HG02938 (cell line): ENCODE measurements around the gene DOCK11.
"Not testable (repeated sequence)": the region's sequence is repeated elsewhere in the genome, so short reads cannot be mapped to it uniquely, and the experiment has no call there.

Experiments used
- ATAC-seq: cut with Tn5 transposase; IDR thresholded peaks from one replicate; pipeline ENCODE4 v1.9.1; 2021; ENCODE audit warnings: mild to moderate bottlenecking, moderate library complexity; ENCODE audit not compliant: unreplicated experiment

DOCK11 gene

DNA sequence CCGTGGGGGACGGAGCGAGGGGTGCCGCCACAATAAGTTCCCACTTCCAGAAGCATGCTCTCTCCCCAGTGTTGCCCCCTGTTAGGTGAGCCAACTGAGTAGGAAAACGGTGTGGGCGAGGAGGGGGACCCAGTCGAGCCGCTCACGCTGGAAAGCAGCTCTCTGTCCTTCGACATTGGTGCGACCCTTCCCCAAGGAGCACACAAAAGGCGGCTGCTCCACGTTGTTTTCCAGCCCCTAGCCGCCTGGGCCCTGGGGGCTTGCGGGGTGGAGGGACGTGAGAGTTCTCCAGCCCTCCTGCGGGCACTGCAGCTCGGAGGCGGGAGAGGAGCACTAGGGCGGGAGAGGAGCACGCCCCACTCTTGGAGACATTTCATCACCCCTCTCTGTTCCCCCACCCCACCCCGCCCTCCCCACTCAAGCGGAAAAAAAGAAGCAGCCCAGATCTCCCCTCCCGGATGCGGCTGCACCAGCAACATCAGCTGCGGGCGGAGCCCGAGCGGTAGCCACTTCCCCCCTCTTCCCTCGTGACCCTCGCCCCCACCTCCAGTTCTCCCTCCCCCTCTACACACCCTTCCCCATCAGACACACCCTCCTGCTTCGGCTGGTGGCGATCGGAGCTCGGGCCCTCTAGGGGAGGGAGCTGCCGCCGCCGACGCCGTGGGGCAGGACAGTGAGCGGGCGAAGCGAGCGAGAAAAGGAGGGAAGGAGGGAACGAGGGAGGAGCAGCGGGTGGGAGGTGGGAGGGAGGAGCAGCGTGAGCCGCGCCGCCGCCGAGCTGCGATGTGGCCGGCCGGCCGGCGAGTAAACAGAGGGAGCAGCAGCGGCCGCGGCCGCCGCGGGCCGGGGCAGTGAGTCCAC is at the start of gene DOCK11:
Gene DOCK11, plus strand, starts transcription at position 755 of the 861 bp plus-strand sequence. CDS start 157 bp downstream, outside the sequence.
- peak; percentile 54 for ATAC-seq

DNA sequence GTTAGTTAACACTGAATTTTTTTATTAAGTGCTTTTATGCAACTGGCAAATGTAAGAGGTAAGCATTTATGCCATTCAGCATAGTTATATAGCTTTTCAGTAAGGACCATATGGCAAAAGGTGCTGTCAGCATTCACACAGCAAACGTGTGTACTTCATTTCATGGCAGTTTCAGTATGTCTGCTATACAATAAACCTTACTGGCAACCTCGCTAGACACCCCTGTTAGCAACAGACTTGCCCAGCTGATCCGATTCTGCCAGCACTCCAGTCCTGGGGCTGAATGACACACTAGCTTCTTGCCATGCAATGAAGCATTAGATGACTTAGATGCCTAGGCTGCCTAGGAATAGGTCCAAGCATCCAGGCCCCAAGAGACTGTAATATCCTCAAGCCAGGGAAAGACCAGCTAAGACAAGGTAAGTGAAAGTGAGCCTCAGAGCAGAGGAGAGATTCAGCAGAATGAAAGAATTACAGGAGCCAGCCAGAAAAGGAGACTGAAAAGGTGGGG is 47.3 kb upstream of the DOCK11 start:
- ATAC-seq = no peak

DNA sequence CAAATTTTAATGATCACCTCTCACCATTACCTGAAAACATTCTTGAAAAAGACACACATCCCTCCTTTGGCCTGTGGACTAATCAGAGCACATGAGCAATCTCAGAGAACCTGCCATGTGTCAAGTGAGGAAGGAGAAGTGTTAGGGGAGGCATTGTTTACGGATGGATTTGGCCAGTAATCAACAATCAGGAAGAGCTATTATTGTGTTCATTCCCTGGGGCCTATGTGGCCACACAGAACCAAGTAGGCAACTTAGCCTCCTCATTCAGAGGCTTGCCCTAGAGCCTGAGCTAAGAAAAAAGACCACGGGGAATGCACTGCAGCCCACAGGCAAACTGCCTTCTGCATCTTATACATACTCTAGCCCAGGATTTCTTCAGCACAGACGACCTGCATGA is 40.6 kb upstream of the DOCK11 start:
- no peak for ATAC-seq

DNA sequence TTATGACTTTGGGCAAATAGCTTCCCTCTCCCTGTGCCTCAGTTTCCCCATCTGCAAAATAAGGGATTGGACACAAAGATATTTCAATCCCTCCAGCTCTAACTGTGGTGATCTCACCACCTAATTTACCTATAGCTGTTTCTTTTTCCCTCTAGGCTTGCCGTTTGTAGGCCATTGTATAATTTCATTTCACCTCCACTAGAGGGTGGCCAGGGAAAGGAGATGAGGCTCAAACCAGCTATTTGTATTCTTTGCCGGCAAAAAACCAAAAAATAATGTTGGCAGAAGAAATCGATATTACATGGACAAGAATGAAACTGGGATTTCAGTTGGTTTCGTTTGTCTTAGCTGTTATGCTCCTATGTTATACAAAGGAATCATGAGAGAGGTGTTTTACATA is 36.1 kb upstream of the DOCK11 start:
- no peak for ATAC-seq

DNA sequence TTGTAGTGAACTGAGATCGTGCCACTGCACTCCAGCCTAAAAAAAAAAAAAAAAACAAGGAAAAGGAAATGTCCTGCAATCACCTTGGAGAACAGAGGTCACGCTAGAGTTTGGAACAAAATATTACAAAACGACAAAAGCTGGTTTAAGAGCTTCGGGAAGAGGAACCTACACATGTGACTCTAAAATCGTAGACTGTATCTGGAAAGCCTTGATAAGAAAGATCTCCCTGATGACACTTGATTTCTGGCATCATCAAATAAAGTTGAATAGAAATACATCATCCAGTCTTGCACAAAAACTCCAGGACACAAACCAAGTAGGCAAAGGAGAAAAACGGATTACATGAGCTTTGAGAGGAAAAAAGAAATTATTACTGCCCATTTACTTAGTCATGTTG is 31.1 kb upstream of the DOCK11 start:
- no peak for ATAC-seq

DNA sequence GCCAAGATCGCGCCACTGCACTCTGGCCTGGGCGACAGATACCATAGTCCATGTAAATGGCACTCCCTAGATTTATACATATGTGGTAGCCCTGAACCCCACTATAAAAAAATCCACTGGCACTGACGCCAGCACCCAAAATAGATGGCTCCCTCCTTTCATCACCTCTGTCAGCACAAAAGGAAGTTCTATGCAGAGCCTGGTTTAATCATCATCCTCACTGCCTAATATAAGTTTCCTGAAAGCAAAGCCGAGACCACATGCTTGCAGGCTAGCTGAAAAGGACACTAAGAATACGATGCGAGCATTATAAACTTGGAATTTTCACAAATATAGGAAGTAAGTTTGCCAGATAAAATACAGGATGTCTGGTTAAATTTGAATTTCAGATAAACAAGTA is 27.5 kb upstream of the DOCK11 start:
- no peak for ATAC-seq

DNA sequence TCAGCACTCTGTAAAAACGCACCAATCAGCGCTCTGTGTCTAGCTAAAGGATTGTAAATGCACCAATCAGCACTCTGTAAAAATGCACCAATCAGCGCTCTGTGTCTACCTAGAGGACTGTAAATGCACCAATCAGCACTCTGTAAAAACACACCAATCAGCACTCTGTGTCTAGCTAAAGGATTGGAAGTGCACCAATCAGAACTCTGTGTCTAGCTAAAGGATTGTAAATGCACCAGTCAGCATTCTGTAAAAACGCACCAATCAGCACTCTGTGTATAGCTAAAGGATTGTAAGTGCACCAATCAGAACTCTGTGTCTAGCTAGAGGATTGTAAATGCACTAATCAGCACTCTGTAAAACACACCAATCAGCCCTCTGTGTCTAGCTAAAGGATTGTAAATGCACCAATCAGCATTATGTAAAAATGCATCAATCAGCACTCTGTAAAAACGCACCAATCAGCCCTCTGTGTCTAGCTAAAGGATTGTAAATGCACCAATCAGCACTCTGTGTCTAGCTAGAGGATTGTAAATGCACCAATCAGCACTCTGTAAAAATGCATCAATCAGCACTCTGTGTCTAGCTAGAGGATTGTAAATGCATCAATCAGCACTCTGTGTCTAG is 24.8 kb upstream of the DOCK11 start:
- not testable (repeated sequence) for ATAC-seq

DNA sequence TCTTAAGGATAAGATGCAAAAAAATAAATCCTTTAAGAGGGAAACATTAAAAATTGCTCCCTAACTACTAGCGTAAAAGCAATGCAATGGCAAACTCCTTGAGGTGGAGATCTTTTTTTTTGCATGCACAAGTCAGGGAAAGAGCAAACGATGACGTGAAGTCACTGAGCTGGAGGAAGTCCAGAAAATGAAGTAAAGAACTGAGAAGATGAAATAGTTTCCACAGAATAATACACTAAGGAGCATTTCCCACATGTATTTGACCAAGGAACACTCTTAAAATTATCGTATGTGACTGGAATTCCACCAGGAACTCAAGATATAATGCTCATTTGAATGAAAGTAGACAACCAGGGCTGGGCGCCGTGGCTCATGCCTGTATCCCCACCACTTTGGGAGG is 21.0 kb upstream of the DOCK11 start:
- no peak for ATAC-seq

DNA sequence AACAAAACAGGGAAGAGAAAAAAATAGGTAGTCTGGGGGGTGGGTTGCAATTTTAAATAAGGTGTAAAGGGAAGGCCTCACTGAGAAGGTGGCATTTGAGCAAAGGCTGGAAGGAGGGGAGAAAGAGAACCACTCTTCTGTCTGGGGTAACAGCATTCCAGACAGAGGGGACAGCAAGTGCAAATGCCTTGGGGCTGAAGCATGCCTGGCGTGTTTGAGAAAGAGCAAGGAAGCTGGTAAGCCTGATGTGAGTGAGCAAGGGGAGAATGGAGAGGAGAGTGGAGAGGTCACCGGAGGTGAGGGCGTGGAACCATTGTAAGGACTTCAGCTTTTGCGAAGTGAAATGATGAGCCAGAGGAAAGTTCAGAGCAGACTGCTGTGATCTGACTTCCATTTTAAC is 19.7 kb upstream of the DOCK11 start:
- no peak for ATAC-seq

DNA sequence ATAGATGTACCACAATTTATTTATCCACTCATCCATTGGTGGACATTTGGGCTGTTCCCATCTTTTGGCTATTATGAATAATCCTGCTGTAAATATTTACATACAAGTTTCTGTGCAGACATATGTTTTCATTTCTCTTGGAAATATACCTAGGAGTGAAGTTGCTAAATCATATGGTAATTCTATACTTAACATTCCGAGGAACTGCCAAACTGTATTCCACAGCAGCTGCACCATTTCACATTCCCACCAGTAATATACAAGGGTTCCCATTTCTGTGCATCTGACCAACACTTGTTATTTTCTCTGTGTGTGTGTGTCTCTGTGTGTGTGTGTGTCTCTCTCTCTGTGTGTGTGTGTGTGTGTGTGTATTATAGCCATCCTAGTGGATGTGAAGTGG is 15.4 kb upstream of the DOCK11 start:
- ATAC-seq = no peak

DNA sequence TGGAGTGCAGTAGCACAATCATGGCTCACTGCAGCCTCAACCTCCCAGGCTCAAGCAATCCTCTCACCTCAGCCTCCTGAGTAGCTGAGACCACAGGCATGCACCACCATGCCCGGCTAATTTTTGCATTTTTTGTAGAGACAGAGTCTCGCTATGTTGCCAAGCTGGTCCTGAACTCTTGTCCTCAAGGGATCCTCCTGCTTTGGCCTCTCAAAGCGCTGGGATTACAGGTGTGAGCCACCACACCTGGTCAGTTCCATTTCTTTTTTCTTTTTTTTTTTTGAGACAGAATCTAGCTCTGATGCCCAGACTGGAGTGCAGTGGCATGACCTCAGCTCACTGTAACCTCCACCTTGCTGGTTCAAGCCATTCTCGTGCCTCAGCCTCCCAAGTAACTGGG is 13.2 kb upstream of the DOCK11 start:
- ATAC-seq = not testable (repeated sequence)

DNA sequence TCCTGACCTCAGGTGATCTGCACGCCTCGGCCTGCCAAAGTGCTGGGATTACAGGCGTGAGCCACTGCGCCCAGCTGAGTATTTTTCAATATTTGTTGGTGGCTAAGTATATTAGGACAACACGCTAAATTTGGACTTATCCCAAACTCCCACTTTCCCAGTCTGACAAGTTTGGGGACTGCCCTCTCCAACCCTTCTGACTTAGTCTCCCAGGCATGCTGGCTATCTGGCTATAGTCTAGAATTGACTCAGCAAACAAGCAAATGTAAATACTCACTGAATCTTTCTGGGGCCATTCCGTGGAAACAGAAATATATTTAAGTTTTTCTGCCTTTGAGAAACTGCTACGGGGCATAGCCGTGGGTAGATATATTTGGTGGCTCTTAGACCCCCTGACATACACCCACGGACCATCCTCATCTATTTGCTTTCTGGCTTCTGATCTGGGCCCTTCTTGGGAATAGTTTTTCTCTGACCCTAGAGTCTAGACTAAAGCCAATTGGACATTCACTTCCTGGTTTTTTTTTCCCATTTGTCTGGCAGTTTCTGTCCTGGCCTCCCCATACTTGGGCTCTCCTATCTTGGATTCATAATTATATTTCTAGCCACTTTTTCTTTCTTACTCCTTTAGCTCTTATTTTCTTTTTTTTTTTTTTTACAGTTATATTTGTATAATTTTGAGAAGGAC is 11.3 kb upstream of the DOCK11 start:
- ATAC-seq = no peak

DNA sequence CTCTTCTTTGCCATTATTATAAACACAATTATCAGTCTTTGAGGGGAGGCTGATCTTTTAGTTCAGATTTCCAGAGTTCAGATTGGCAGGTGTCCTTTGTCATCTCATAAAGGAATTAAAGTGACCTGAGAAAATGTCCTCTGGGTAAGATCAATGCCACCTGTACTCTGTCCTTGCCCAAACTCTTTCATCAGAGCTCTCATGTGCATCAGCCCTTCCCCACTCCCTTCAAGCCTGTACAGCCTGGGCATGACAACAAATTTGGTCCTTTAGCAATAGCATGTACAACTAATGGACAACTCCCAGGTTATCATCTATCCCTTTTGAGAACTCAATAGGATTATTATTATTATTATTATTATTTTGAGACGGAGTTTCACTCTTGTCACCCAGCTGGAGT is 8.9 kb upstream of the DOCK11 start:
- not testable (repeated sequence) for ATAC-seq

DNA sequence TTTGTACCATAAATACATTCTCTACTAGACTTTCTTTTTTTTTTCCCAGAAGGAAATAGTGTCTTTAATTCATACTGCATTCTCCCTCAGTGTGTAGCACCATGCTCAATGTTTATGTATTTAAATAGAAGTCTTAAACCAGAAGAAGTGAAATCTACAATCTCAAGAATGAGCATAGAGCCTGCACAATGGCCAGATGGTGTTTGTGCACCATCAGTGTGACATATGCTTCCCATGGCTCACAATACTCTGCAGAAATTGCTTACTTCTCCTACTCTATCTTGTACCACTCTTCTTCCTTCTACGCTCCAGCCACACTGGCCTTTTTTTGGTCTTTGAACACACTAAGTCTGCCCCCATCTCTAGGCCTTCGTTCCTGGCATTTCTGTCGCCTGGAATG is 2.6 kb upstream of the DOCK11 start:
- ATAC-seq = no peak

DNA sequence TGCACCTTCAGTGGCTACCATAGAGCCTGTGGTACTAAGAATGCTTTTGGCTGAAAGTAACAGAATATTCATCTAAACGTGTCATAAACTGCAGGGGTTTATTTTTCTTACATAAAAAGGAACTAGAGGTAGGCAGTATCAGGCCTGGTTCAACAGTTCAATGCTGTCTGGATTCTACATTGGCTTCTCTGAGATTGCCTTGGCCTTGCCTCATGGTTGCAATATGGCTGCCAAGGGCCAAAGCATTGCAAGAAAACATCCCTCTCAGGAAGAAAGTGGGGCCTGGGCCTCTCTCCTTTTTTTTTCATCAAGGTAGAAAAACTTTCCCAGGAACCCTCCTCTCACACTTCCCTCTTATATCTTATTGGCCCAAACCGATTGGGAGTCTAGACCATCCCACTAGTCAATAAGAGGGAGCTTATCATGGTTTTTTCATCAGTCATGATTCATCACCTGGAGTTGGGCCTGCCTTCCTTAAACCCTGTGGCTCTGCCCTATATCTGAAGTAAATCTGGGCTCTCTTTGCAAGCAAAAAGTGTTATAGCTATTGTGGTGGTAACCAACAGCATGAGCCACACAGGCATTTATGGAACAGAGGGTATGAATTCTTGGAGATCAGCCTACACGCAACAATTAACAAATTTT is 1.8 kb upstream of the DOCK11 start:
- no peak for ATAC-seq

DNA sequence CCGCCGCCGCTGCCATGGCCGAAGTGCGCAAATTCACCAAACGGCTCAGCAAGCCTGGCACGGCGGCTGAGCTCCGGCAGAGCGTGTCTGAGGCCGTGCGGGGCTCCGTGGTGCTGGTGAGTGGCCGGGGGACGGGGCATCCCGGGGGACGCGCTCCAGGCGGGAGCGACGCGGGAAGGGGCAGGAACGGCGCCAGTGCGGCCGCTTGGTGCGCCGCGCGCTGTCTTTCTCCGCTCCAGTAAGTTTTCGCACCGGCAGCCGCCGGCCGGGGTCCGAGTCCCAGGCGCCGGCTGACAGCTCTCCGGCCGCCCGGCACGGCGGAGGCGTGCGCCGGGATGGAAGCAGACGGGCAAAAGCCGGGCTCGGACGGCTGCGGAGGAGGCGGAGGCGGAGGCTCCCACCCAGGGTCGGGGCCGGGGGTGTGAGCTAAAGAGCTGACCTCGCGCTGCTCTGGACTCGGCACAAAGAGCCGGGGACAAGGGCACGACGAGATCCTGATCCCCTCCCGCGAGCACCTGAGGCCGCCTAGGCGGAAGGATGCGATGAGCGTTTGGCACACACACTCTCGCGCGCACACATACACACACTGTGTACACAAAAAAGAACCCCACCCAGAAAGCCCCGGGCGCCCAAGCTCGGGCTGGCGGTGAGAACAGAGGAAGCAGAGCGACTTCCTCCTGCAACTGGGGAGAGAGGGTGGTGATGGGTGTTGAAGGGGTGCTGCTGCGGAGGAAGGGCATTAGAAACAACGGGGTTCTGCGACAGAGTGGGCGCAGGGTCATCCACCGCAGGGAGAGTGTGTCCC is 545 bp downstream of the DOCK11 start:
- peak; percentile 65 for ATAC-seq

DNA sequence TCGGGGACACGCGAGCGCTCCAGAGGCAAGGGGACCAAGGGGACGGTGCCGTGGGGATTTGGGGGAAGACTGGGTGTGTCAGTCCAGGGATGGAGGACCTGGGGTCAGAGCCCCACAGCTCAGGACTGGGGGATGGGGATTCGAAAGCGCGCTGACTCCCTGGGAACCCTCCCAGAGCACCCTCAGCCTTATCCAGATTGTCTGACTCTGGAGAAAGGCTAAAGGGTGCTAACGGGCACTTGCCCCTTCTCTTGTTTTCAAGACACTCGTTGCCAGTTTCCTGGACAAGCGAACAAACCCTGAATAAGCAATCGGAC is 1.1 kb downstream of the DOCK11 start:
- peak; percentile 1 for ATAC-seq

DNA sequence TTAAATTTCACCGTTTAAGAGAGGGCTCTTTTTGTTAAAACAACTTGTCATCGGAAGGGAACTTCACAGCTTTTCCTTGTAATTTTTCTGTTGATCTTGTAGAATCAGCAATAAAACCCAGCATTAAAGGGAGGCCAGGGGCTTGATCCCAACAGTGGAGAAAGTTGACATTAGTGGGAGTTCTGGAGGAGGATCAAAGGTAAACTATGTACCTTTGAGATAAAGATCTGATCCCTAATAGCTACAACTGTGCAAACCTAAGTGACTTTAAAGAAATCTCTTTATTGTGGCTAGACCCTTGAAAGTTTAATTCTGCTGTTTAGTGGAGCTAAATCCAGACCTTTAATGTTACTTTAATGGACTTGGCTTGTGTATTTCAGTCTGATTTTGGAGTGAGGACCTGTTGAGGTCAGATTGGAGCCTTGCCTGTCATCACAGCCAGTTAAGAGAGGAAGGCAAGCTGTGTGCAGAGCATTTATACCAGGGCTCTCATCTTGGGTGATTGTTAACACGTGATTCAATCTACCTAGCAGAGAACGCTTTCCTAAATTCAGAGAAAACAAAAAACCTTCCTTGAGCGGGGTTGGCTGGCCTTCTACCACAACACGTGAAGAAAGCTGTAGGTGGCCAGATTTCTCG is 1.7 kb downstream of the DOCK11 start:
- ATAC-seq = no peak

DNA sequence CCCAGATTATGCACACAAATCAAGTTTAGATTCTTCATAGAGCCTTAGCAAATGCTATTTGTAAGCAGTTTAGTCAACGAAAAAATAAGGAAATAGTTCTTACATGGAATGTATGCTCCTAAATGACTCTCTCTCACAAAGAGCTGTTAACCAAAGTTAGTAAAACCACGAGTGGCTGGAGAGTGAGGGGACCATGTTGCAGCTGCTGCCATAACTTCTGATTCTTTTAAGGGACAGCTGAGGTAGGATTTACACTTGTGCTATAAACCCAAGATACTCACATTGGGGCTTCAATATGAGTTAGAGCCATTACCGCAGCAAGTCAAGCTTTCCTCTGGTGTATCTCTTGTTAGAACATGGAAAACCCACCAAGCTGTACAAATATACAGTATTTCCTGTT is 2.7 kb downstream of the DOCK11 start:
- ATAC-seq = no peak

DNA sequence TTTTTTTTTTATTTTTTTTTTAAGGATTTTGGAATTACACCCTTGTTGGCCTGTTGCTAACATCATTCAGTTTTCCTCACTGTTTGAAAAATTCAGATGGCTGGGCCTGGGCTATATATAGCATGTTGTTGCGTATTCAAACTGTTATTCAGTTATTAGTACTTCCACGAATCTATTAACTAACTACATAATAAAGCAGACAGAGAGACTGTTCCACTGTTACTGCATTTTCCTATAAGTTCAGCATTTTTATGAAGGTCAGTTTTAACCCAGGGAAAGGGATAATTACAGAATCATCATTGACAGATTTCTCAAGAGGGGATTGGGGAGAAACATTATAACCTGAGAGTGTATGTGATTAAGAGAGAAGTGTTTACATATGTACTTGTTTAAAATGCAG is 3.1 kb downstream of the DOCK11 start:
- no peak for ATAC-seq
